Measurements from ENCODE around the gene DKK1. TPM values are rescaled to one million over a fixed set of nuclear protein-coding genes. Genes with fewer than 3 reads are reported as not detected.
A peak's percentile ranks its signal among the peaks of the same experiment; 100 is the strongest.

The DKK1 gene
- total and polyA plus RNA-seq, 2 of the 13 experiments (the other 11 are each of a cell fraction or from before 2014, with no cell fraction given) = 123 to 262 TPM

DNA sequence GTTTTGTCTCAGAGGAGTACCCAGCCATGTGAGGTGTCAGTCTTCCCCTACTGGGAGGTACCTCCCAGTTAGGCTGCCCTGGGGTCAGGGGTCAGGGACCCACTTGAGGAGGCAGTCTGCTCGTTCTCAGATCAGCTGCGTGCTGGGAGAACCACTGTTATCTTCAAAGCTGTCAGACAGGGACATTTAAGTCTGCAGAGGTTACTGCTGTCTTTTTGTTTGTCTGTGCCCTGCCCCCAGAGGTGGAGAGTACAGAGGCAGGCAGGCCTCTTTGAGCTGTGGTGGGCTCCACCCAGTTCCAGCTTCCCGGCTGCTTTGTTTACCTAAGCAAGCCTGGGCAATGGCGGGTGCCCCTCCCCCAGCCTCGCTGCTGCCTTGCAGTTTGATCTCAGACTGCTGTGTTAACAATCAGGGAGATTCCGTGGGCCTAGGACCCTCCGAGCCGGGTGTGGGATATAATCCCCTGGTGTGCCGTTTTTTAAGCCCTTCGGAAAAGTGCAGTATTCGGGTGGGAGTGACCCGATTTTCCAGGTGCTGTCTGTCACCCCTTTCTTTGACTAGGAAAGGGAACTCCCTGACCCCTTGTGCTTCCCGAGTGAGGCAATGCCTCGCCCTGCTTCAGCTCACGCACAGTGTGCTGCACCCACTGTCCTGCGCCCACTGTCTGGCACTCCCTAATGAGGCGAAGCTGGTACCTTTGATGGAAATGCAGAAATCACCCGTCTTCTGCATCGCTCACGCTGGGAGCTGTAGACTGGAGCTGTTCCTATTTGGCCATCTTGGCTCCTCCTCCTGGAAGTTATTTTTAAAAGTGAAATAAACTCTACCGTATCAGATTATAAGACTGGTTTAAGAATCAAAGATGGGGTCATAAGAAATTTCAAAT is 51.7 kb downstream of the DKK1 start (continued):
- peak; percentile 83 for TF ChIP-seq HMG20B (CRISPR knock-in tag; conservative IDR thresholded peaks at IDR 0.05)
- TF ChIP-seq ZNF44 (CRISPR knock-in tag; IDR thresholded peaks at IDR 0.05) = 0 out of 2 replicates have a peak, but pooled peaks have one; percentile 54
- TF ChIP-seq BCL6 (CRISPR knock-in tag; IDR thresholded peaks at IDR 0.05) = peak; percentile 58; the same call in 1 of the 2 replicates
- peak; percentile 95 for TF ChIP-seq ISL2 (CRISPR knock-in tag; IDR thresholded peaks at IDR 0.05)
- TF ChIP-seq MED1 (CRISPR knock-in tag; IDR thresholded peaks at IDR 0.05) = peak; percentile 89
- peak; percentile 90 for TF ChIP-seq TRIM24 (CRISPR knock-in tag; IDR thresholded peaks at IDR 0.05)
- TF ChIP-seq ZFX (CRISPR knock-in tag; IDR thresholded peaks at IDR 0.05; ENCODE audit: low read depth) = peak; percentile 48
- peak; percentile 43; the same call in 1 of the 2 replicates for TF ChIP-seq HMG20A (CRISPR knock-in tag; IDR thresholded peaks at IDR 0.05; ENCODE audit: borderline replicate concordance)
- TF ChIP-seq ZNF644 (CRISPR knock-in tag; IDR thresholded peaks at IDR 0.05; ENCODE audit: low read depth) = peak; percentile 33; the same call in 1 of the 2 replicates
- TF ChIP-seq, protein P1, sequence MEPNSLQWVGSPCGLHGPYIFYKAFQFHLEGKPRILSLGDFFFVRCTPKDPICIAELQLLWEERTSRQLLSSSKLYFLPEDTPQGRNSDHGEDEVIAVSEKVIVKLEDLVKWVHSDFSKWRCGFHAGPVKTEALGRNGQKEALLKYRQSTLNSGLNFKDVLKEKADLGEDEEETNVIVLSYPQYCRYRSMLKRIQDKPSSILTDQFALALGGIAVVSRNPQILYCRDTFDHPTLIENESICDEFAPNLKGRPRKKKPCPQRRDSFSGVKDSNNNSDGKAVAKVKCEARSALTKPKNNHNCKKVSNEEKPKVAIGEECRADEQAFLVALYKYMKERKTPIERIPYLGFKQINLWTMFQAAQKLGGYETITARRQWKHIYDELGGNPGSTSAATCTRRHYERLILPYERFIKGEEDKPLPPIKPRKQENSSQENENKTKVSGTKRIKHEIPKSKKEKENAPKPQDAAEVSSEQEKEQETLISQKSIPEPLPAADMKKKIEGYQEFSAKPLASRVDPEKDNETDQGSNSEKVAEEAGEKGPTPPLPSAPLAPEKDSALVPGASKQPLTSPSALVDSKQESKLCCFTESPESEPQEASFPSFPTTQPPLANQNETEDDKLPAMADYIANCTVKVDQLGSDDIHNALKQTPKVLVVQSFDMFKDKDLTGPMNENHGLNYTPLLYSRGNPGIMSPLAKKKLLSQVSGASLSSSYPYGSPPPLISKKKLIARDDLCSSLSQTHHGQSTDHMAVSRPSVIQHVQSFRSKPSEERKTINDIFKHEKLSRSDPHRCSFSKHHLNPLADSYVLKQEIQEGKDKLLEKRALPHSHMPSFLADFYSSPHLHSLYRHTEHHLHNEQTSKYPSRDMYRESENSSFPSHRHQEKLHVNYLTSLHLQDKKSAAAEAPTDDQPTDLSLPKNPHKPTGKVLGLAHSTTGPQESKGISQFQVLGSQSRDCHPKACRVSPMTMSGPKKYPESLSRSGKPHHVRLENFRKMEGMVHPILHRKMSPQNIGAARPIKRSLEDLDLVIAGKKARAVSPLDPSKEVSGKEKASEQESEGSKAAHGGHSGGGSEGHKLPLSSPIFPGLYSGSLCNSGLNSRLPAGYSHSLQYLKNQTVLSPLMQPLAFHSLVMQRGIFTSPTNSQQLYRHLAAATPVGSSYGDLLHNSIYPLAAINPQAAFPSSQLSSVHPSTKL (CRISPR knock-in tag; IDR thresholded peaks at IDR 0.05) = peak; percentile 93
- TF ChIP-seq, protein P2, sequence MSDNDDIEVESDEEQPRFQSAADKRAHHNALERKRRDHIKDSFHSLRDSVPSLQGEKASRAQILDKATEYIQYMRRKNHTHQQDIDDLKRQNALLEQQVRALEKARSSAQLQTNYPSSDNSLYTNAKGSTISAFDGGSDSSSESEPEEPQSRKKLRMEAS (IDR thresholded peaks at IDR 0.05) = peak; percentile 34
- TF ChIP-seq, protein P3, sequence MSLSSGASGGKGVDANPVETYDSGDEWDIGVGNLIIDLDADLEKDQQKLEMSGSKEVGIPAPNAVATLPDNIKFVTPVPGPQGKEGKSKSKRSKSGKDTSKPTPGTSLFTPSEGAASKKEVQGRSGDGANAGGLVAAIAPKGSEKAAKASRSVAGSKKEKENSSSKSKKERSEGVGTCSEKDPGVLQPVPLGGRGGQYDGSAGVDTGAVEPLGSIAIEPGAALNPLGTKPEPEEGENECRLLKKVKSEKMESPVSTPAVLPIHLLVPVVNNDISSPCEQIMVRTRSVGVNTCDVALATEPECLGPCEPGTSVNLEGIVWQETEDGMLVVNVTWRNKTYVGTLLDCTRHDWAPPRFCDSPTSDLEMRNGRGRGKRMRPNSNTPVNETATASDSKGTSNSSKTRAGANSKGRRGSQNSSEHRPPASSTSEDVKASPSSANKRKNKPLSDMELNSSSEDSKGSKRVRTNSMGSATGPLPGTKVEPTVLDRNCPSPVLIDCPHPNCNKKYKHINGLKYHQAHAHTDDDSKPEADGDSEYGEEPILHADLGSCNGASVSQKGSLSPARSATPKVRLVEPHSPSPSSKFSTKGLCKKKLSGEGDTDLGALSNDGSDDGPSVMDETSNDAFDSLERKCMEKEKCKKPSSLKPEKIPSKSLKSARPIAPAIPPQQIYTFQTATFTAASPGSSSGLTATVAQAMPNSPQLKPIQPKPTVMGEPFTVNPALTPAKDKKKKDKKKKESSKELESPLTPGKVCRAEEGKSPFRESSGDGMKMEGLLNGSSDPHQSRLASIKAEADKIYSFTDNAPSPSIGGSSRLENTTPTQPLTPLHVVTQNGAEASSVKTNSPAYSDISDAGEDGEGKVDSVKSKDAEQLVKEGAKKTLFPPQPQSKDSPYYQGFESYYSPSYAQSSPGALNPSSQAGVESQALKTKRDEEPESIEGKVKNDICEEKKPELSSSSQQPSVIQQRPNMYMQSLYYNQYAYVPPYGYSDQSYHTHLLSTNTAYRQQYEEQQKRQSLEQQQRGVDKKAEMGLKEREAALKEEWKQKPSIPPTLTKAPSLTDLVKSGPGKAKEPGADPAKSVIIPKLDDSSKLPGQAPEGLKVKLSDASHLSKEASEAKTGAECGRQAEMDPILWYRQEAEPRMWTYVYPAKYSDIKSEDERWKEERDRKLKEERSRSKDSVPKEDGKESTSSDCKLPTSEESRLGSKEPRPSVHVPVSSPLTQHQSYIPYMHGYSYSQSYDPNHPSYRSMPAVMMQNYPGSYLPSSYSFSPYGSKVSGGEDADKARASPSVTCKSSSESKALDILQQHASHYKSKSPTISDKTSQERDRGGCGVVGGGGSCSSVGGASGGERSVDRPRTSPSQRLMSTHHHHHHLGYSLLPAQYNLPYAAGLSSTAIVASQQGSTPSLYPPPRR (CRISPR knock-in tag; IDR thresholded peaks at IDR 0.05; ENCODE audit: borderline replicate concordance) = peak; percentile 85
- TF ChIP-seq XRCC5 (optimal IDR thresholded peaks at IDR 0.05; ENCODE audit: low read length) = peak; percentile 31
- TF ChIP-seq DR1 (CRISPR knock-in tag; IDR thresholded peaks at IDR 0.05) = peak; percentile 61; the same call in 1 of the 2 replicates
- peak; percentile 53; the same call in 1 of the 2 replicates for TF ChIP-seq ZNF619 (CRISPR knock-in tag; IDR thresholded peaks at IDR 0.05)
- TF ChIP-seq NR2F6 (IDR thresholded peaks at IDR 0.05) = peak; percentile 87
- TF ChIP-seq NR2F6 (CRISPR knock-in tag; IDR thresholded peaks at IDR 0.05) = peak; percentile 94

Measured in HepG2 (cell line).